ENCODE results near the gene INAFM1.
"Not testable (repeated sequence)": the region's sequence is repeated elsewhere in the genome, so short reads cannot be mapped to it uniquely, and the experiment has no call there.

INAFM1 gene

GRCh38 chr19:47270408-47270807 is 4.3 kb upstream of the INAFM1 start:
- DNase-seq = no peak

GRCh38 chr19:47271949-47272348 is 2.7 kb upstream of the INAFM1 start:
- DNase-seq = no peak

GRCh38 chr19:47272448-47273312 is 2.0 kb upstream of the INAFM1 start:
- peak; percentile 98 for DNase-seq

- DNase-seq = peak; percentile 96
Measured at GRCh38 chr19:47273313-47274070, 1.2 kb upstream of the INAFM1 start.

GRCh38 chr19:47274891-47275761 is 441 bp downstream of the INAFM1 start:
- DNase-seq = peak; percentile 56

GRCh38 chr19:47275791-47276461 is 1.2 kb downstream of the INAFM1 start:
- no peak for DNase-seq

- DNase-seq = not testable (repeated sequence)
Measured at GRCh38 chr19:47276513-47276912, 1.8 kb downstream of the INAFM1 start.

- DNase-seq = peak; percentile 67
Measured at GRCh38 chr19:47280183-47280797, 5.6 kb downstream of the INAFM1 start.

- no peak for DNase-seq
Measured at GRCh38 chr19:47283405-47284059, 8.8 kb downstream of the INAFM1 start.

- peak; percentile 72 for DNase-seq
Measured at GRCh38 chr19:47284324-47284899, 9.7 kb downstream of the INAFM1 start.

GRCh38 chr19:47296036-47296435 is 21.4 kb downstream of the INAFM1 start:
- DNase-seq = peak; percentile 96

GRCh38 chr19:47300867-47301266 is 26.2 kb downstream of the INAFM1 start:
- DNase-seq = not testable (repeated sequence)

- no peak for DNase-seq
Measured at GRCh38 chr19:47302249-47302648, 27.6 kb downstream of the INAFM1 start.

- no peak for DNase-seq
Measured at GRCh38 chr19:47303966-47304365, 29.3 kb downstream of the INAFM1 start.

- DNase-seq = peak; percentile 77
Measured at GRCh38 chr19:47305309-47305751, 30.6 kb downstream of the INAFM1 start.

GRCh38 chr19:47306303-47306702 is 31.6 kb downstream of the INAFM1 start:
- no peak for DNase-seq

- DNase-seq = peak; percentile 62
Measured at GRCh38 chr19:47309038-47309437, 34.4 kb downstream of the INAFM1 start.

GRCh38 chr19:47309608-47310007 is 34.9 kb downstream of the INAFM1 start, which contains the start of gene C5AR1:
C5AR1 (plus strand) TSS chr19:47309861; CDS start chr19:47309896, 35 bp downstream.
- DNase-seq = no peak

- no peak for DNase-seq
Measured at GRCh38 chr19:47310323-47310722, 35.6 kb downstream of the INAFM1 start.

- peak; percentile 54 for DNase-seq
Measured at GRCh38 chr19:47310819-47311218, 36.1 kb downstream of the INAFM1 start.
